A549 (cell line): ENCODE data around the gene MEI4. TPM values are rescaled to one million over a fixed set of nuclear protein-coding genes. Genes with fewer than 3 reads are reported as not detected.

Source experiments
- ATAC-seq, 2 experiments: fragments of 200-7000 bp in 1 of 2; fragments of >200 bp in 1 of 2; cut with Nextera tagmentation in 1 of 2; cut with Tn5 transposase in 1 of 2; 3 replicates each; pipeline versions ENCODE4 v1.8.0 to v1.9.1; 2018 to 2020; ENCODE audit warnings: mild to moderate bottlenecking in 1 of 2, moderate library complexity in 1 of 2
- CTCF ChIA-PET: fragments of 300-600 bp; sonication (Branson Sonifier 250); formaldehyde crosslinking; extraction: SDS; loops from one replicate; lab custom pipeline; 2021; ENCODE audit warnings: antibody characterized with exemption, inconsistent platforms; lab: Yijun Ruan, JAX
- POLR2A ChIA-PET: fragments of 350-600 bp; formaldehyde crosslinking; extraction: SDS; loops from one replicate; lab custom pipeline; 2021; ENCODE audit warnings: antibody characterized with exemption, inconsistent platforms; lab: Yijun Ruan, JAX
- DNase-seq, 2 experiments: peaks; one replicate each; pipeline versions ENCODE4 v3.0.0 to v3.0.0-alpha.2; 2011 to 2016; ENCODE audit warnings: low read depth in 1 of 2, low spot score in 1 of 2
- FAIRE-seq: peaks from 2 replicates; lab custom pipeline; 2011; peaks lifted over from hg19 to GRCh38; lab: Jason Lieb, UNC
- H3K27ac ChIP-seq, 2 experiments: fragments of >200 bp; sonication (Bioruptor Twin); formaldehyde crosslinking; 3 replicates each; pipeline ENCODE4 v1.5.1; 2016 to 2017
- H3K4me1 ChIP-seq: fragments of >200 bp; sonication (Bioruptor Twin); formaldehyde crosslinking; 3 replicates; pipeline ENCODE4 v1.6.1; 2016
- H3K4me2 ChIP-seq: fragments of >200 bp; sonication (Bioruptor Twin); formaldehyde crosslinking; 3 replicates; pipeline ENCODE4 v1.6.1; 2016
- H3K4me3 ChIP-seq: fragments of >200 bp; sonication (Bioruptor Twin); formaldehyde crosslinking; 3 replicates; pipeline ENCODE4 v1.5.1; 2016
- H3K9me3 ChIP-seq: fragments of >200 bp; sonication (Bioruptor Twin); formaldehyde crosslinking; 3 replicates; pipeline ENCODE4 v1.6.1; 2016
- BCL3 ChIP-seq: fragments of >200 bp; sonication (Bioruptor Twin); formaldehyde crosslinking; IDR thresholded peaks from 3 replicates; pipeline ENCODE4 v1.6.1; 2016
- CEBPB ChIP-seq, 2 experiments: fragments of >200 bp in 1 of 2; sonication (Bioruptor Twin) in 1 of 2; formaldehyde crosslinking in 1 of 2; IDR thresholded peaks; 2 replicates each; pipeline ENCODE4 v1.6.1; 2012 to 2016
- CHD4 ChIP-seq: fragments of 200-600 bp; sonication (generic); IDR thresholded peaks from 2 replicates; pipeline ENCODE4 v1.6.1; 2016; ENCODE audit warnings: antibody characterized with exemption, mild to moderate bottlenecking, borderline replicate concordance
- E2F6 ChIP-seq: IDR thresholded peaks from 2 replicates; pipeline ENCODE4 v1.6.1; 2012; ENCODE audit warnings: low read depth, borderline replicate concordance
- EHF ChIP-seq: fragments of 250-450 bp; sonication (Bioruptor Pico); IDR thresholded peaks from 2 replicates; pipeline ENCODE4 v1.5.0; 2020; ENCODE audit warnings: mild to moderate bottlenecking
- EHMT2 ChIP-seq: fragments of 200-600 bp; sonication (generic); IDR thresholded peaks from 2 replicates; pipeline ENCODE4 v1.6.1; 2016; ENCODE audit warnings: antibody characterized with exemption, low read depth, mild to moderate bottlenecking, moderate library complexity
- ELK1 ChIP-seq: fragments of 150-350 bp; IDR thresholded peaks from 2 replicates; pipeline ENCODE4 v1.6.1; 2014; ENCODE audit warnings: low read depth, mild to moderate bottlenecking, low read length
- ESRRA ChIP-seq: fragments of 150-350 bp; IDR thresholded peaks from 2 replicates; pipeline ENCODE4 v1.6.1; 2014; ENCODE audit warnings: mild to moderate bottlenecking, low read length, borderline replicate concordance
- FOXS1 ChIP-seq: fragments of 250-450 bp; sonication (Bioruptor Pico); IDR thresholded peaks from 2 replicates; pipeline ENCODE4 v1.5.0; 2020; ENCODE audit warnings: mild to moderate bottlenecking, moderate library complexity
- GATA3 ChIP-seq: IDR thresholded peaks from 2 replicates; pipeline ENCODE4 v1.6.1; 2012; ENCODE audit warnings: borderline replicate concordance
- HDAC2 ChIP-seq: fragments of 200-600 bp; sonication (generic); IDR thresholded peaks from 2 replicates; pipeline ENCODE4 v1.6.1; 2016
- HES2 ChIP-seq: fragments of >200 bp; sonication (Bioruptor Twin); formaldehyde crosslinking; IDR thresholded peaks from 2 replicates; pipeline ENCODE4 v1.6.1; 2016
- HOXB13 ChIP-seq: fragments of 250-450 bp; sonication (Bioruptor Pico); IDR thresholded peaks from 2 replicates; pipeline ENCODE4 v1.5.0; 2020; ENCODE audit warnings: low read depth, mild to moderate bottlenecking, moderate library complexity
- HOXB5 ChIP-seq: fragments of 250-450 bp; sonication (Bioruptor Pico); IDR thresholded peaks from 2 replicates; pipeline ENCODE4 v1.5.0; 2020; ENCODE audit warnings: mild to moderate bottlenecking, moderate library complexity
- JUN ChIP-seq, 2 experiments: fragments of >200 bp; sonication (Bioruptor Twin); formaldehyde crosslinking; IDR thresholded peaks; 2 replicates in 1 of 2; 3 replicates in 1 of 2; pipeline ENCODE4 v1.6.1; 2016 to 2017
- KDM1A ChIP-seq: fragments of 200-600 bp; sonication (generic); IDR thresholded peaks from 2 replicates; pipeline ENCODE4 v1.6.1; 2016; ENCODE audit warnings: low read depth, mild to moderate bottlenecking
- MAX ChIP-seq: IDR thresholded peaks from 2 replicates; pipeline ENCODE4 v1.6.1; 2012
- MAZ ChIP-seq: fragments of 150-350 bp; IDR thresholded peaks from 2 replicates; pipeline ENCODE4 v1.6.1; 2014; ENCODE audit warnings: antibody characterized with exemption, low read depth, low read length, borderline replicate concordance
- NPAS2 ChIP-seq: fragments of 250-450 bp; sonication (Bioruptor Pico); IDR thresholded peaks from 2 replicates; pipeline ENCODE4 v1.8.0; 2022; ENCODE audit warnings: mild to moderate bottlenecking, moderate library complexity, borderline replicate concordance
- NR3C1 ChIP-seq: fragments of >200 bp; sonication (Bioruptor Twin); formaldehyde crosslinking; IDR thresholded peaks from 3 replicates; pipeline ENCODE4 v1.6.1; 2017
- PHF8 ChIP-seq: fragments of 200-600 bp; sonication (generic); IDR thresholded peaks from 2 replicates; pipeline ENCODE4 v1.6.1; 2016; ENCODE audit warnings: low read depth, mild to moderate bottlenecking, antibody characterized with exemption, moderate library complexity, borderline replicate concordance
- POLR2AphosphoS2 ChIP-seq: conservative IDR thresholded peaks from 2 replicates; pipeline ENCODE4 v1.6.1; 2012; ENCODE audit warnings: low read length, improper control_type of control experiment, inconsistent platforms
- RAD21 ChIP-seq, 2 experiments: fragments of >200 bp in 1 of 2; sonication (Bioruptor Twin) in 1 of 2; formaldehyde crosslinking in 1 of 2; IDR thresholded peaks in 1 of 2; conservative IDR thresholded peaks in 1 of 2; 2 replicates in 1 of 2; 3 replicates in 1 of 2; pipeline ENCODE4 v1.6.1; 2012 to 2018; ENCODE audit warnings: inconsistent platforms in 1 of 2
- SMC3 ChIP-seq: fragments of >200 bp; sonication (Bioruptor Twin); formaldehyde crosslinking; IDR thresholded peaks from 3 replicates; pipeline ENCODE4 v1.6.1; 2018; ENCODE audit warnings: inconsistent platforms
- SREBF2 ChIP-seq: fragments of 450-650 bp; IDR thresholded peaks from 2 replicates; pipeline ENCODE4 v1.6.1; 2014; ENCODE audit warnings: mild to moderate bottlenecking, moderate library complexity
- TFCP2L1 ChIP-seq: fragments of 250-450 bp; sonication (Bioruptor Pico); IDR thresholded peaks from 2 replicates; pipeline ENCODE4 v1.5.0; 2021; ENCODE audit warnings: mild to moderate bottlenecking
- TP53 ChIP-seq: fragments of 250-450 bp; sonication (Bioruptor Pico); IDR thresholded peaks from 2 replicates; pipeline ENCODE4 v1.5.0; 2021; ENCODE audit warnings: mild to moderate bottlenecking, moderate library complexity
- ZC3H11A ChIP-seq: fragments of 450-650 bp; IDR thresholded peaks from 2 replicates; pipeline ENCODE4 v1.6.1; 2014; ENCODE audit warnings: antibody characterized with exemption, mild to moderate bottlenecking
- WGBS: methylation state at CpG from one replicate; pipeline ENCODE4 v1.1.6; 2017; ENCODE audit errors: missing lambda C conversion rate; 5-methylcytosine and 5-hydroxymethylcytosine counted together
- polyA plus RNA-seq, 4 experiments: library from polyadenylated mRNA; depleted of rRNA in 3 of 4; stranded (reverse); fragments of >200 nt; fragmentation: RNase III in 1 of 4; extraction: RNeasy Plus Mini Kit Qiagen cat#74134 plus additional on column Dnase treatment in 1 of 4; gene quantifications; 2 replicates in 3 of 4; 3 replicates in 1 of 4; pipeline ENCODE4 v1.2.3, GENCODE V29; 2011 to 2017
- TF ChIP-seq, protein P1 (sequence below): IDR thresholded peaks from 2 replicates; pipeline ENCODE4 v1.6.1; 2012
- TF ChIP-seq, protein P2 (sequence below): fragments of 200-600 bp; sonication (generic); IDR thresholded peaks from 2 replicates; pipeline ENCODE4 v1.6.1; 2016; ENCODE audit warnings: antibody characterized with exemption, mild to moderate bottlenecking, moderate library complexity
- TF ChIP-seq, protein P3 (sequence below): fragments of 450-650 bp; IDR thresholded peaks from 2 replicates; pipeline ENCODE4 v1.6.1; 2014; ENCODE audit warnings: antibody characterized with exemption

MEI4 gene
- polyA plus RNA-seq, 2 of the 4 experiments (the other 2 are of a cell fraction) = not detected

DNA sequence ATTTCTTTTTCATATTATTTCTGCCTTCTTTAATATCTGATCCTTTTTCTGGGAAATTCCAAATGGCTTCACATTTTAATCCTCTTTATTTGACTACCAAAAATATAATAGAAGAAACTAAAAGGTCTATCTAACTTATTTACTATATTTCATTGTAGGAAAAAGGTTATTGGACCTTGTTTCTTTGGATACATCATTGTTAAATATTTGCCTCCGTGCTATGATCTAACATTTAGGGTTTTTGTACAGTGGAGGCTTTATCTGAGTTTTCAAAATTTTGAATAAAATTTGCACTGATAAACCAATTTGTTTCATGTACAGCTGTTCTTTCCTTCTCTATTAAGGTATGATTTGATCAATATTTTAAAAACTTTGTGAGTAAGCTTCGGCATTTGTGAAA is 109.5 kb downstream of the MEI4 start:
- Histone ChIP-seq H3K9me3 (no peaks in the 10 kb centered on the region), H3K4me2 (no peak overlapping the region), H3K4me3 (no peak overlapping the region), H3K4me1 (no peaks in the 10 kb centered on the region), H3K27ac (no peak overlapping the region)
- DNase-seq (no peak), ATAC-seq (no peak), FAIRE-seq (no peak)
- POLR2A ChIA-PET = no interaction called here
- CTCF ChIA-PET = no interaction called here
- WGBS = 2% methylated on average over 2 of the region's 2 CpGs
- TF ChIP-seq NPAS2 (CRISPR knock-in tag) (no peak), HOXB13 (CRISPR knock-in tag) (no peak), GATA3 (no peak), CEBPB (IDR thresholded peaks at IDR 0.05) (no peak), EHF (CRISPR knock-in tag) (no peak), KDM1A (no peak), NR3C1 (no peak), FOXS1 (CRISPR knock-in tag) (no peak), E2F6 (no peak), RAD21 (conservative IDR thresholded peaks at IDR 0.05 in 1 of 2, IDR thresholded peaks at IDR 0.05 in 1 of 2) (no peak), TFCP2L1 (CRISPR knock-in tag) (no peak), ESRRA (no peak), ZC3H11A (no peak), PHF8 (no peak), HES2 (no peak), TP53 (CRISPR knock-in tag) (no peak), MAZ (no peak)
- TF ChIP-seq, protein P1, sequence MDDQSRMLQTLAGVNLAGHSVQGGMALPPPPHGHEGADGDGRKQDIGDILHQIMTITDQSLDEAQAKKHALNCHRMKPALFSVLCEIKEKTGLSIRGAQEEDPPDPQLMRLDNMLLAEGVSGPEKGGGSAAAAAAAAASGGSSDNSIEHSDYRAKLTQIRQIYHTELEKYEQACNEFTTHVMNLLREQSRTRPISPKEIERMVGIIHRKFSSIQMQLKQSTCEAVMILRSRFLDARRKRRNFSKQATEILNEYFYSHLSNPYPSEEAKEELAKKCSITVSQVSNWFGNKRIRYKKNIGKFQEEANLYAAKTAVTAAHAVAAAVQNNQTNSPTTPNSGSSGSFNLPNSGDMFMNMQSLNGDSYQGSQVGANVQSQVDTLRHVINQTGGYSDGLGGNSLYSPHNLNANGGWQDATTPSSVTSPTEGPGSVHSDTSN = no peak
- TF ChIP-seq, protein P2, sequence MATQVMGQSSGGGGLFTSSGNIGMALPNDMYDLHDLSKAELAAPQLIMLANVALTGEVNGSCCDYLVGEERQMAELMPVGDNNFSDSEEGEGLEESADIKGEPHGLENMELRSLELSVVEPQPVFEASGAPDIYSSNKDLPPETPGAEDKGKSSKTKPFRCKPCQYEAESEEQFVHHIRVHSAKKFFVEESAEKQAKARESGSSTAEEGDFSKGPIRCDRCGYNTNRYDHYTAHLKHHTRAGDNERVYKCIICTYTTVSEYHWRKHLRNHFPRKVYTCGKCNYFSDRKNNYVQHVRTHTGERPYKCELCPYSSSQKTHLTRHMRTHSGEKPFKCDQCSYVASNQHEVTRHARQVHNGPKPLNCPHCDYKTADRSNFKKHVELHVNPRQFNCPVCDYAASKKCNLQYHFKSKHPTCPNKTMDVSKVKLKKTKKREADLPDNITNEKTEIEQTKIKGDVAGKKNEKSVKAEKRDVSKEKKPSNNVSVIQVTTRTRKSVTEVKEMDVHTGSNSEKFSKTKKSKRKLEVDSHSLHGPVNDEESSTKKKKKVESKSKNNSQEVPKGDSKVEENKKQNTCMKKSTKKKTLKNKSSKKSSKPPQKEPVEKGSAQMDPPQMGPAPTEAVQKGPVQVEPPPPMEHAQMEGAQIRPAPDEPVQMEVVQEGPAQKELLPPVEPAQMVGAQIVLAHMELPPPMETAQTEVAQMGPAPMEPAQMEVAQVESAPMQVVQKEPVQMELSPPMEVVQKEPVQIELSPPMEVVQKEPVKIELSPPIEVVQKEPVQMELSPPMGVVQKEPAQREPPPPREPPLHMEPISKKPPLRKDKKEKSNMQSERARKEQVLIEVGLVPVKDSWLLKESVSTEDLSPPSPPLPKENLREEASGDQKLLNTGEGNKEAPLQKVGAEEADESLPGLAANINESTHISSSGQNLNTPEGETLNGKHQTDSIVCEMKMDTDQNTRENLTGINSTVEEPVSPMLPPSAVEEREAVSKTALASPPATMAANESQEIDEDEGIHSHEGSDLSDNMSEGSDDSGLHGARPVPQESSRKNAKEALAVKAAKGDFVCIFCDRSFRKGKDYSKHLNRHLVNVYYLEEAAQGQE = no peak
- TF ChIP-seq, protein P3, sequence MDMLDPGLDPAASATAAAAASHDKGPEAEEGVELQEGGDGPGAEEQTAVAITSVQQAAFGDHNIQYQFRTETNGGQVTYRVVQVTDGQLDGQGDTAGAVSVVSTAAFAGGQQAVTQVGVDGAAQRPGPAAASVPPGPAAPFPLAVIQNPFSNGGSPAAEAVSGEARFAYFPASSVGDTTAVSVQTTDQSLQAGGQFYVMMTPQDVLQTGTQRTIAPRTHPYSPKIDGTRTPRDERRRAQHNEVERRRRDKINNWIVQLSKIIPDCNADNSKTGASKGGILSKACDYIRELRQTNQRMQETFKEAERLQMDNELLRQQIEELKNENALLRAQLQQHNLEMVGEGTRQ = no peak

DNA sequence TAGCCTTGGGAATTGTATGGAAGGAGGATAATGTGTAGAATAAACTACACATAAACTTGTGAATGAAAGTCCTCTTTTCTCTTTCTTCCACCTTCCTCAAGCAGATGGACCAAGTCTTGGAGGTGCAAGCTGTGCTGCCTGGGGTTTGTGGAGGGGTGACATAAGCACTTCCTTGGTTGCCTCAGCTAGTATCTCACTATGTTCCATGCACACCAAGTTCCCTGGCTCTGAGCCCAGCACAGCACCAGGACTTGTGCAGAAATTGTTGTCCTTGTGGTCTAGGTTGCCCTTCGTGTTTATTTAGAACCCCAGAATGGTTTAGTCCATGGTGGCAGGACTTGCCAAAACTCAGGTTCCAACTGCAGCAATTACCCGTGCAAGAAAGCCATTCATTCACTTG is 110.3 kb downstream of the MEI4 start:
- CTCF ChIA-PET = no interaction called here
- ATAC-seq (no peak), FAIRE-seq (no peak), DNase-seq (no peak)
- Histone ChIP-seq H3K4me3 (no peak overlapping the region), H3K4me1 (no peaks in the 10 kb centered on the region), H3K4me2 (no peak overlapping the region), H3K9me3 (no peaks in the 10 kb centered on the region), H3K27ac (no peak overlapping the region)
- POLR2A ChIA-PET = no interaction called here
- WGBS = 13% methylated on average over 2 of the region's 2 CpGs
- TF ChIP-seq TP53 (CRISPR knock-in tag) (no peak), MAZ (no peak), CHD4 (no peak), SMC3 (no peak), BCL3 (no peak), HOXB5 (no peak), ELK1 (no peak), EHMT2 (no peak), POLR2AphosphoS2 (no peak), RAD21 (conservative IDR thresholded peaks at IDR 0.05 in 1 of 2, IDR thresholded peaks at IDR 0.05 in 1 of 2) (no peak), MAX (no peak), SREBF2 (no peak), JUN (IDR thresholded peaks at IDR 0.05) (no peak), HDAC2 (no peak)
